MCF 10A (cell line): Measurements from ENCODE around the gene TMEFF2. TPM values are rescaled to one million over a fixed set of nuclear protein-coding genes. Genes with fewer than 3 reads are reported as not detected.

Experiments used
- BruUV-seq: library from RNA; stranded (reverse); fragments of 400-500 nt; replicated peaks from 2 replicates; lab custom pipeline; 2021; lab: Mats Ljungman, UMichigan
- CTCF ChIA-PET: fragments of 300-600 bp; sonication (Branson Sonifier 250); formaldehyde crosslinking; extraction: SDS; loops from one replicate; lab custom pipeline; 2021; ENCODE audit warnings: antibody characterized with exemption, inconsistent platforms; lab: Yijun Ruan, JAX
- POLR2A ChIA-PET: fragments of 300-600, 350-650 bp; sonication (Branson Sonifier 250); formaldehyde crosslinking; extraction: SDS; loops from one replicate; lab custom pipeline; 2020; ENCODE audit warnings: antibody characterized with exemption, inconsistent platforms; lab: Yijun Ruan, JAX
- DNase-seq: peaks from one replicate; pipeline ENCODE4 v3.0.0-alpha.2; 2018; ENCODE audit not compliant: unreplicated experiment
- H3K27ac Mint-ChIP-seq: one replicate; pipeline ENCODE4 v1.8.0; 2022; ENCODE audit warnings: mild to moderate bottlenecking, low read depth, mixed read lengths; ENCODE audit not compliant: unreplicated experiment
- H3K27me3 Mint-ChIP-seq: one replicate; pipeline ENCODE4 v1.8.0; 2022; ENCODE audit warnings: mixed read lengths; ENCODE audit not compliant: insufficient read depth, unreplicated experiment
- H3K36me3 Mint-ChIP-seq: one replicate; pipeline ENCODE4 v1.8.0; 2022; ENCODE audit warnings: mild to moderate bottlenecking, moderate library complexity, mixed read lengths; ENCODE audit not compliant: insufficient read depth, unreplicated experiment
- H3K4me1 Mint-ChIP-seq: one replicate; pipeline ENCODE4 v1.8.0; 2022; ENCODE audit warnings: mixed read lengths; ENCODE audit not compliant: insufficient read depth, unreplicated experiment
- H3K4me3 Mint-ChIP-seq: one replicate; pipeline ENCODE4 v1.8.0; 2022; ENCODE audit warnings: mild to moderate bottlenecking, moderate library complexity, mixed read lengths; ENCODE audit not compliant: unreplicated experiment
- H3K9me3 Mint-ChIP-seq: one replicate; pipeline ENCODE4 v1.8.0; 2022; ENCODE audit warnings: mixed read lengths; ENCODE audit not compliant: unreplicated experiment
- intact Hi-C: fragments of 100-400 bp; cut with micrococcal nuclease; formaldehyde crosslinking; loops from 2 replicates; pipeline ENCODE4 v1.14.1; 2022
- total RNA-seq: library from RNA; stranded (reverse); gene quantifications from 2 replicates; pipeline ENCODE4 v1.2.3, GENCODE V29; 2022
- TF ChIP-seq, protein P1 (sequence below): fragments of 200-600 bp; IDR thresholded peaks from one replicate; pipeline ENCODE4 v1.8.0; 2022; ENCODE audit warnings: antibody characterized with exemption, mild to moderate bottlenecking; ENCODE audit not compliant: unreplicated experiment

The TMEFF2 gene
- total RNA-seq, 1 experiment from 2014 or later, result not detected

DNA sequence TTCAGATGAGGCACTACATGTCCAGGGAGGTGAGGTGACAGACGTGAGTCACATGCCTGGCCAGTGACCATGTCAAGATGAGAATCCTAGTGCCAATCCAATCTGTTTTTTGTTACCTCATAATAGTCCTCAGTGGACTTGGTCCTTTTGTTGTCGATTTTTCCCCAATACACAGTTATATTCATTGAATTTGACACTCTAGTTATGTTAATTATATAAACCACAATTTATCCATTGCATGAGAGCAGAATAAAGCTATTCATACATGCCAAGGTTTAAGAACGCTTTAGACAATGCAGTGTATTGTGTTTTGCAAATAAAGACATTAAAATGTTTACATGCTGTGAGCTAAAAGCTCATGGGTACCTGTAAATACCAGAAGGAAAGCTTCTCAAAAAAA, 21.6 kb upstream of the TMEFF2 start:
- Mint-ChIP-seq H3K4me1 (no peaks in the 10 kb centered on the region), H3K9me3 (no peaks in the 10 kb centered on the region), H3K4me3 (no peak overlapping the region), H3K27ac (no peak overlapping the region), H3K36me3 (no peaks in the 10 kb centered on the region), H3K27me3 (no peaks in the 10 kb centered on the region)
- TF ChIP-seq, protein P1, sequence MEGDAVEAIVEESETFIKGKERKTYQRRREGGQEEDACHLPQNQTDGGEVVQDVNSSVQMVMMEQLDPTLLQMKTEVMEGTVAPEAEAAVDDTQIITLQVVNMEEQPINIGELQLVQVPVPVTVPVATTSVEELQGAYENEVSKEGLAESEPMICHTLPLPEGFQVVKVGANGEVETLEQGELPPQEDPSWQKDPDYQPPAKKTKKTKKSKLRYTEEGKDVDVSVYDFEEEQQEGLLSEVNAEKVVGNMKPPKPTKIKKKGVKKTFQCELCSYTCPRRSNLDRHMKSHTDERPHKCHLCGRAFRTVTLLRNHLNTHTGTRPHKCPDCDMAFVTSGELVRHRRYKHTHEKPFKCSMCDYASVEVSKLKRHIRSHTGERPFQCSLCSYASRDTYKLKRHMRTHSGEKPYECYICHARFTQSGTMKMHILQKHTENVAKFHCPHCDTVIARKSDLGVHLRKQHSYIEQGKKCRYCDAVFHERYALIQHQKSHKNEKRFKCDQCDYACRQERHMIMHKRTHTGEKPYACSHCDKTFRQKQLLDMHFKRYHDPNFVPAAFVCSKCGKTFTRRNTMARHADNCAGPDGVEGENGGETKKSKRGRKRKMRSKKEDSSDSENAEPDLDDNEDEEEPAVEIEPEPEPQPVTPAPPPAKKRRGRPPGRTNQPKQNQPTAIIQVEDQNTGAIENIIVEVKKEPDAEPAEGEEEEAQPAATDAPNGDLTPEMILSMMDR, result no peak
- DNase-seq, result no peak
- intact Hi-C loops, result no loop called here
- BruUV-seq, result no TSS peak
- ChIA-PET POLR2A (no interaction called here), CTCF (no interaction called here)

DNA sequence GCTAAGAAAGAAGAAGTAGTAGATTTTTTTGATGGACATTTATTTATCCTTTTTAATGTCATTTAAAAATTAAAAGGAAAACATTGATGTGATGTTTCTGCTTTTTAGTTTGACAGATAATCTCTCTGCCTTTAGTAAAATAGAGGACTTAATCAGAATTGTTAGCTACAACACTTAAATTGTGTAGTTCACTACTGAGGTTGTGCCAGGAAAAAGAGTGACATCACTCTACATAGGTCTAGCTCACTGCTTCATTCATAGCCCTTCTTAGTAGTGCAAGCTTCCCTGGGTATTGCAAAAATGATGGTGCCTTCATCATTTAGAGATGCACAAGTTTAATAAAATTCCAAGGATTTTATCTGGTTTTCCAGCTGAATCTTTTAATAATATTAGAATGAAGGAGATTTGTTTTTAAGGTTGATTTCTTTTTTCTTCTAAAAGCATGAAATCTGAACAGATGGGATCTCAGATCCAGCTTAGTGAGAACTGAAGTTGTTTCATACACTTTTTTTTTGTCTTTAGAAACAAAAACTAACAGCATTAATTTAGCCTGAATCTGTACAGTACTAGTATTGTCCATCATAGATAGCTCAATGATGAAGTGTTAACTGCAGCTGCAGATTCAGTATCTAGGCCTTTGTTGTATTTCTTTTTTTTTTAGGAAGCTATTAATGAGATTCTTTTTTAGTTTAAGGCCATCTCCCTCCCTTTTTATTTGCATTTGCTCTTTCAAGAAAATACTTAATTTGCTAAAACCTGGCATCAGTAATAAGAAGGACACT, 20.6 kb upstream of the TMEFF2 start:
- no TSS peak for BruUV-seq
- TF ChIP-seq, protein P1, result no peak
- Mint-ChIP-seq H3K4me3 (no peak overlapping the region), H3K36me3 (no peaks in the 10 kb centered on the region), H3K4me1 (no peaks in the 10 kb centered on the region), H3K27ac (no peak overlapping the region), H3K9me3 (no peaks in the 10 kb centered on the region), H3K27me3 (no peaks in the 10 kb centered on the region)
- ChIA-PET CTCF (interaction anchor here (0.5 to 0.7 kb wide), 3 partner anchors 35 to 594 kb away, joined by 3 to 4 read pairs (median 3); no protein-coding TSS in a partner anchor), POLR2A (interaction anchor here (0.7 kb wide), 1 partner anchor 189 kb away, joined by 3 read pairs; no protein-coding TSS in a partner anchor)
- intact Hi-C loops, result no loop called here
- DNase-seq, result no peak

DNA sequence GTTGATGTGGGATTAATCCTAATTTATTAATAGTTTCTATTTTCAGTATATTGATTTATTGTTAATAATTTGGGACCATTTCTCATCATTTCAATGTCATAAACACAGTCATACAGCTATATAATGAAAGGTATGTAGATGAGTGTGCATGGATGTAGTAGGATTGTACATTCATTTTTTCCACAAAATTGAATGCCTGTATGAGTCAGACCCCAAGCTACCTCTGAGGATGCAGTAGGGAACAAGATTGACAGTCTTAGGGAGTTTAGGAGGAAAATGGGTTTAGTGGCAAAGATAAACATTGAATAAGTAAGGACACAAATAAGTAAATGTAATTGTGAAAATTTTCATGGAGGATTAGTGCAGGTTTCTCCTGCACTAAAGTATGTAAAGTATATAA, 14.1 kb upstream of the TMEFF2 start:
- no peak for DNase-seq
- TF ChIP-seq, protein P1, result no peak
- Mint-ChIP-seq H3K4me3 (no peak overlapping the region), H3K27ac (no peak overlapping the region), H3K9me3 (no peaks in the 10 kb centered on the region), H3K36me3 (no peaks in the 10 kb centered on the region), H3K27me3 (no peaks in the 10 kb centered on the region), H3K4me1 (no peaks in the 10 kb centered on the region)
- POLR2A ChIA-PET, result interaction anchor here (0.7 kb wide), 1 partner anchor 78 kb away, joined by 3 read pairs; no protein-coding TSS in a partner anchor
- intact Hi-C loops, result no loop called here
- BruUV-seq, result no TSS peak
- CTCF ChIA-PET, result interaction anchor here (0.7 kb wide), 1 partner anchor 332 kb away, joined by 3 read pairs; no protein-coding TSS in a partner anchor

DNA sequence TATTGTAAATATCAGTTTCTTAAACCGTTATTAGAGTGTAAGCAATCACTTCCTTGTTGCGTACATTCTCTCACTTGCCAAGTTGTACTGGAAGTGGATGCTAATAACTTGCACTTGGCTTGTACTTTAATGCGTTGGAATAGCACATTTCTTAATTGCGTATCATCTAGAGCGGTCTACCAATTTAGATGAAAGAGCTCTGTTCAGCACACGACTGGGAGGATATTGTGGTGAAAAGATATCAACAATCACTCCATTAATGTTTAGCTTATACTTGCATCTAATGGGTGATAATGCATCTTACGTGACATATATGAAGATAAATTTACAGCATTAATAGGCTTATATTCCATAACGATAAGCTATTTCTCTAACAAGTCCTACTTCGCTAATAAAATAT, 11.7 kb upstream of the TMEFF2 start:
- Mint-ChIP-seq H3K27ac (no peak overlapping the region), H3K36me3 (no peaks in the 10 kb centered on the region), H3K4me1 (no peaks in the 10 kb centered on the region), H3K27me3 (no peaks in the 10 kb centered on the region), H3K4me3 (no peak overlapping the region), H3K9me3 (no peaks in the 10 kb centered on the region)
- BruUV-seq, result no TSS peak
- CTCF ChIA-PET, result interaction anchor here (0.6 to 1.2 kb wide), 2 partner anchors 393 to 544 kb away, joined by 3 read pairs; no protein-coding TSS in a partner anchor
- no peak for DNase-seq
- intact Hi-C loops, result no loop called here
- TF ChIP-seq, protein P1, result no peak
- POLR2A ChIA-PET, result no interaction called here
